ENCODE data around the gene SARM1. TPM values are rescaled to one million over a fixed set of nuclear protein-coding genes. Genes with fewer than 3 reads are reported as not detected.

The SARM1 gene
- total and polyA plus RNA-seq, 5 donors from 2014 or later, result 7.2 to 21.7 (median 8.2) TPM

DNA sequence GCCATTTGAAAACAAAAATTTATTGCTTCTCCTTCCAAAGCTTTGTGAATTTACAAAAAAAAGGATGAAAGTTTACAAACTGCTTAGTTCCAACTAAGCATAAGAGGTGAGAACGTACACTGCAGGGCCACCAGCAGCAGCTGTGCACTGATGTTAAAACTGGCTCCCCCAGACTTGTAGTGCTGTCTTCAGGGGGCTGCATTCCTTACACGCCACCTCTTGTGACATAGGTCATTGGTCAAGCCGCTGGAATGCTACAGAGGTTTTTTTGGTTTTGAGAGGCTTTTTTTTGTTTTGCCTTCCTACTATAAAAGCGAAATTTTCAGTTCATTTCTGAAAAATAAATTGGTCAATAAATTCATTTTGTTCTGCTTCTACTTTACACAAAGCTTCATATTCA lies 43.2 kb upstream of the SARM1 start:
- Mint-ChIP-seq H3K27ac (peak overlapping the region in 1 of 3 donors; percentile 15), H3K4me1 (peaks cover 0 to 6% (median 1%) of the 10 kb centered on the region in 4 donors), H3K9me3 (no peaks in the 10 kb centered on the region), H3K4me3 (no peak overlapping the region), H3K36me3 (peaks cover 23% of the 10 kb centered on the region), H3K27me3 (no peaks in the 10 kb centered on the region)
- Histone ChIP-seq H3K9me3 (ENCODE audit: control insufficient read depth in 2 of 2, low read length in 2 of 2) (no peaks in the 10 kb centered on the region), H3K4me1 (ENCODE audit: control insufficient read depth, insufficient read depth, low read length, poor library complexity, severe bottlenecking) (no peaks in the 10 kb centered on the region), H3K4me3 (ENCODE audit: low read depth, low read length) (no peak overlapping the region), H3K27ac (ENCODE audit: insufficient read depth, low read length, poor library complexity, severe bottlenecking) (no peak overlapping the region), H3K36me3 (ENCODE audit: control insufficient read depth, insufficient read depth, low read length) (peaks cover 36% of the 10 kb centered on the region), H3K27me3 (ENCODE audit: control insufficient read depth, insufficient read depth, low read length) (no peaks in the 10 kb centered on the region)
- DNase-seq (no peak), ATAC-seq (ENCODE audit: low read depth in 2 of 2) (no peak)

- Mint-ChIP-seq H3K4me1 (peaks cover 4 to 26% (median 18%) of the 10 kb centered on the region in 4 donors), H3K27ac (peak overlapping the region in 1 of 3 donors; percentile 20), H3K9me3 (no peaks in the 10 kb centered on the region), H3K36me3 (peaks cover 23% of the 10 kb centered on the region), H3K4me3 (peak overlapping the region in 2 of 4 donors; percentile 47 to 64), H3K27me3 (no peaks in the 10 kb centered on the region)
- DNase-seq (no peak), ATAC-seq (ENCODE audit: low read depth in 2 of 2) (no peak)
- H3K4me3 ChIP-seq (ENCODE audit: low read depth, low read length), result no peak overlapping the region
- no peaks in the 10 kb centered on the region for H3K9me3 ChIP-seq (ENCODE audit: control insufficient read depth in 2 of 2, low read length in 2 of 2)
- no peaks in the 10 kb centered on the region for H3K27me3 ChIP-seq (ENCODE audit: control insufficient read depth, insufficient read depth, low read length)
- peaks cover 36% of the 10 kb centered on the region for H3K36me3 ChIP-seq (ENCODE audit: control insufficient read depth, insufficient read depth, low read length)
- no peak overlapping the region for H3K27ac ChIP-seq (ENCODE audit: insufficient read depth, low read length, poor library complexity, severe bottlenecking)
- H3K4me1 ChIP-seq (ENCODE audit: control insufficient read depth, insufficient read depth, low read length, poor library complexity, severe bottlenecking), result peaks cover 12% of the 10 kb centered on the region
Measured at GRCh38 chr17:28330671-28331070, 40.8 kb upstream of the SARM1 start.

- peaks cover 25% of the 10 kb centered on the region for H3K4me1 ChIP-seq (ENCODE audit: control insufficient read depth, insufficient read depth, low read length, poor library complexity, severe bottlenecking)
- peak overlapping the region in 1 of 4 donors; percentile 67 for H3K4me3 Mint-ChIP-seq
- DNase-seq (no peak), ATAC-seq (ENCODE audit: low read depth in 2 of 2) (no peak)
- H3K27me3 Mint-ChIP-seq, result no peaks in the 10 kb centered on the region
- H3K9me3 ChIP-seq (ENCODE audit: control insufficient read depth in 2 of 2, low read length in 2 of 2), result no peaks in the 10 kb centered on the region
- H3K36me3 Mint-ChIP-seq, result peaks cover 19% of the 10 kb centered on the region
- peak overlapping the region in 2 of 3 donors; percentile 3 to 60 for H3K27ac Mint-ChIP-seq
- H3K27me3 ChIP-seq (ENCODE audit: control insufficient read depth, insufficient read depth, low read length), result no peaks in the 10 kb centered on the region
- peaks cover 36% of the 10 kb centered on the region for H3K36me3 ChIP-seq (ENCODE audit: control insufficient read depth, insufficient read depth, low read length)
- H3K4me1 Mint-ChIP-seq, result peaks cover 4 to 37% (median 28%) of the 10 kb centered on the region in 4 donors
- H3K27ac ChIP-seq (ENCODE audit: insufficient read depth, low read length, poor library complexity, severe bottlenecking), result no peak overlapping the region
- H3K4me3 ChIP-seq (ENCODE audit: low read depth, low read length), result no peak overlapping the region
- no peaks in the 10 kb centered on the region for H3K9me3 Mint-ChIP-seq
Measured at GRCh38 chr17:28331891-28332420, 39.5 kb upstream of the SARM1 start.

GRCh38 chr17:28333083-28333746 lies 38.3 kb upstream of the SARM1 start:
- H3K27ac ChIP-seq (ENCODE audit: insufficient read depth, low read length, poor library complexity, severe bottlenecking), result no peak overlapping the region
- Mint-ChIP-seq H3K27ac (peak overlapping the region in 1 of 3 donors; percentile 96), H3K36me3 (peaks cover 13% of the 10 kb centered on the region), H3K27me3 (no peaks in the 10 kb centered on the region), H3K9me3 (no peaks in the 10 kb centered on the region), H3K4me3 (peak overlapping the region; percentile 69 to 98 (median 88)), H3K4me1 (peaks cover 4 to 49% (median 38%) of the 10 kb centered on the region in 4 donors)
- H3K36me3 ChIP-seq (ENCODE audit: control insufficient read depth, insufficient read depth, low read length), result peaks cover 28% of the 10 kb centered on the region
- H3K27me3 ChIP-seq (ENCODE audit: control insufficient read depth, insufficient read depth, low read length), result no peaks in the 10 kb centered on the region
- H3K4me3 ChIP-seq (ENCODE audit: low read depth, low read length), result no peak overlapping the region
- H3K4me1 ChIP-seq (ENCODE audit: control insufficient read depth, insufficient read depth, low read length, poor library complexity, severe bottlenecking), result peaks cover 26% of the 10 kb centered on the region
- H3K9me3 ChIP-seq (ENCODE audit: control insufficient read depth in 2 of 2, low read length in 2 of 2), result no peaks in the 10 kb centered on the region
- ATAC-seq (ENCODE audit: low read depth in 2 of 2) (no peak), DNase-seq (no peak)

DNA sequence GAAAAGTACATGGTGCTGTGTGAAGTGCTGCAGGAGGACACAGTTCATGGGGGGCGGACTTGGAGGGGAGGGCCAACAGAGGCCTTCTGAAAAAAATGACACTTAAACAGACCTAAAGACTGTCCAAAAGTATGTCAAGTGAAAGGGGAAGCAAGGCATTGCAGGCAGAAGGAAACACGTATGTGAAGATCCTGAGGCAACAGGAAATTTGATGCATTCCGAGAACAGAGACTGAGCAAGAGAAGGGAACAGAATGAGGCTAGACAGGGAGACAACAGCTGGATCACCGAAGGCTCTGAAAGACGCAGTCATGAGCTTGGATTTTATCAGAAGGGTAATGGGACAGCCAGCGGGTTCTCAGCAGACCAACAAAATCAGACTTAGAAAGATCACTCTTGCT lies 37.3 kb upstream of the SARM1 start:
- H3K27me3 Mint-ChIP-seq, result no peaks in the 10 kb centered on the region
- DNase-seq, result no peak

GRCh38 chr17:28334666-28335200 lies 36.8 kb upstream of the SARM1 start:
- Histone ChIP-seq H3K27ac (ENCODE audit: insufficient read depth, low read length, poor library complexity, severe bottlenecking) (peak overlapping the region; percentile 92), H3K4me1 (ENCODE audit: control insufficient read depth, insufficient read depth, low read length, poor library complexity, severe bottlenecking) (peaks cover 26% of the 10 kb centered on the region), H3K27me3 (ENCODE audit: control insufficient read depth, insufficient read depth, low read length) (no peaks in the 10 kb centered on the region), H3K36me3 (ENCODE audit: control insufficient read depth, insufficient read depth, low read length) (peaks cover 15% of the 10 kb centered on the region), H3K4me3 (ENCODE audit: low read depth, low read length) (peak overlapping the region; percentile 63), H3K9me3 (ENCODE audit: control insufficient read depth in 2 of 2, low read length in 2 of 2) (no peaks in the 10 kb centered on the region)
- peaks cover 4% of the 10 kb centered on the region for H3K36me3 Mint-ChIP-seq
- no peak for DNase-seq
- H3K27me3 Mint-ChIP-seq, result no peaks in the 10 kb centered on the region
- peak overlapping the region; percentile 95 to 98 (median 97) for H3K4me3 Mint-ChIP-seq
- H3K4me1 Mint-ChIP-seq, result peaks cover 4 to 56% (median 43%) of the 10 kb centered on the region in 4 donors
- H3K9me3 Mint-ChIP-seq, result no peaks in the 10 kb centered on the region
- H3K27ac Mint-ChIP-seq, result peak overlapping the region; percentile 84 to 97 (median 96)
- no peak for ATAC-seq (ENCODE audit: low read depth in 2 of 2)

More for the DNA sequence above, 37.3 kb upstream of the SARM1 start:
- H3K4me3 ChIP-seq (ENCODE audit: low read depth, low read length), result peak overlapping the region; percentile 63
- peak overlapping the region; percentile 92 for H3K27ac ChIP-seq (ENCODE audit: insufficient read depth, low read length, poor library complexity, severe bottlenecking)
- H3K9me3 Mint-ChIP-seq, result no peaks in the 10 kb centered on the region
- peaks cover 4% of the 10 kb centered on the region for H3K36me3 Mint-ChIP-seq
- peak overlapping the region; percentile 95 to 98 (median 97) for H3K4me3 Mint-ChIP-seq
- no peaks in the 10 kb centered on the region for H3K27me3 ChIP-seq (ENCODE audit: control insufficient read depth, insufficient read depth, low read length)
- no peak for ATAC-seq (ENCODE audit: low read depth in 2 of 2)
- no peaks in the 10 kb centered on the region for H3K9me3 ChIP-seq (ENCODE audit: control insufficient read depth in 2 of 2, low read length in 2 of 2)
- peak overlapping the region in 2 of 3 donors; percentile 96 to 97 for H3K27ac Mint-ChIP-seq
- peaks cover 26% of the 10 kb centered on the region for H3K4me1 ChIP-seq (ENCODE audit: control insufficient read depth, insufficient read depth, low read length, poor library complexity, severe bottlenecking)
- H3K36me3 ChIP-seq (ENCODE audit: control insufficient read depth, insufficient read depth, low read length), result peaks cover 18% of the 10 kb centered on the region
- H3K4me1 Mint-ChIP-seq, result peaks cover 4 to 55% (median 43%) of the 10 kb centered on the region in 4 donors

GRCh38 chr17:28335201-28335958 lies 36.1 kb upstream of the SARM1 start, which contains the start of the genes IFT20 and TNFAIP1:
Gene IFT20, minus strand, starts transcription at chr17:28335472. Its CDS starts 3,487 bp downstream, at chr17:28331985.
Gene TNFAIP1, plus strand, starts transcription at chr17:28335761. Its CDS starts 3,761 bp downstream, at chr17:28339522.
- peak within 1 kb of the TSS; percentile 84 to 97 (median 96) for H3K27ac Mint-ChIP-seq
- ATAC-seq (ENCODE audit: low read depth in 2 of 2) (peak; percentile 99), DNase-seq (peak; percentile 98 to 100 (median 99))
- peaks cover 26% of the 10 kb centered on the region for H3K4me1 ChIP-seq (ENCODE audit: control insufficient read depth, insufficient read depth, low read length, poor library complexity, severe bottlenecking)
- peak within 1 kb of the TSS; percentile 95 to 98 (median 97) for H3K4me3 Mint-ChIP-seq
- peaks cover 4 to 56% (median 44%) of the 10 kb centered on the region in 4 donors for H3K4me1 Mint-ChIP-seq
- no peaks in the 10 kb centered on the region for H3K9me3 Mint-ChIP-seq
- H3K9me3 ChIP-seq (ENCODE audit: control insufficient read depth in 2 of 2, low read length in 2 of 2), result no peaks in the 10 kb centered on the region
- no peaks in the 10 kb centered on the region for H3K27me3 Mint-ChIP-seq
- no peaks in the 10 kb centered on the region for H3K27me3 ChIP-seq (ENCODE audit: control insufficient read depth, insufficient read depth, low read length)
- peaks cover 17% of the 10 kb centered on the region for H3K36me3 ChIP-seq (ENCODE audit: control insufficient read depth, insufficient read depth, low read length)
- peaks cover 4% of the 10 kb centered on the region for H3K36me3 Mint-ChIP-seq
- peak within 1 kb of the TSS; percentile 92 for H3K27ac ChIP-seq (ENCODE audit: insufficient read depth, low read length, poor library complexity, severe bottlenecking)
- peak within 1 kb of the TSS; percentile 81 for H3K4me3 ChIP-seq (ENCODE audit: low read depth, low read length)

Measured in CD4-positive, CD25-positive, alpha-beta regulatory T cell (primary cell).